HG03432 (cell line): ENCODE measurements around the gene CASP12.

Experiments used
- ATAC-seq: cut with Tn5 transposase; IDR thresholded peaks from one replicate; pipeline ENCODE4 v1.9.1; 2021; ENCODE audit warnings: mild to moderate bottlenecking, moderate library complexity; ENCODE audit not compliant: unreplicated experiment

CASP12 gene

DNA sequence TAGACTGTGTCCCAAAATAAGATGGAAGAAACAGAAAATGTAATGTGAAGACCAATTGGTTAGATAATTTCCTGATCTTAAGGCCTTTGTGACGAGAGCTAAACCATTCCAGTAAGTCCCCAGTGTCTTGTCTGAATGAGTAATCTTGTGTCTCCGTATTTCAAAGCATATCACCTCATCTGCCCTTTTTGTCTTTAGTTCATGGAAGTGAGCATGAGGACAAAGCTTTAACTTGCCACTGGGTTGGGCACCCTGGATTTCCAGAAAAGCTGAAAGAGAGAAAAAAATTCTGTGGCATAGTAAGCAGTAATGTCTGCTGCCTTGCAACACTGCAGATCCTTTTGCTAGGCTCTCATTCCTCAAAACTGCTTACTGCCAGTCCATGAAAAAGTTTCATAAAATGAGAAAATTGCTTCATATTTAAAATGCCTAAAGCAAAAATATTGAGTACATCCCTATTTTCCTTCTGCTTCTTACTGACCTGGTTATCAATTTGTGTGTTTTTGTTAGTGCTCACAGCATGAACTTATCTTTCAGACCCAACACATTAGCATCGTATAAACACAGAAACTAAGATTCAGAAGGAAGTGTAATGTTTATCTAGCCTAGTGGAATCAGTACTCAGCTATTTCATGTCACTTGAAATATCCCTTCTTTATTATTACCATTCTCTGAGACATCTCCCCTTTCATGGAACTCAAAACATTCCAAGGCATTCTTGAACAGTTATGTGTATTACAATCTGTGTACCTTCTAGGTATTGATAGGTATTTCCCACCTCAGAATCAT is 5.3 kb downstream of the CASP12 start:
- ATAC-seq, result no peak

DNA sequence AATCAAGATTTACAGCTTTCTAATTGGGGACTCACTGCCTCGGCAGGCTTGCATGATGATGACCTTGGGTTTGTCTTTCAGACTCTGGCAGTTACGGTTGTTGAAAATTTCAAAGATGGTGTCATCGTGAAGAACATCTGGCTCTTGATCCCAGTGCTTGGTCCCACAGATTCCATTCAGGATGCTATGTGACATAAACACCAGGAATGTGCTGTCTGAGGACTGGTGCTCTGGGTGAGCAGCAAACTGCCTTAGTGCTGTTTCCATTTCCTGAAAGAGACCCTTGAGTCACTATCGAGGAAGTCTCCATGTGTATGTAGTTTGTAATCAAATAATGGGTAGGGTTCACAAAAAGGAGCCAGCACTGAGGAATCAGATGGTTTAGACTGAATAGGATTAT is 7.1 kb downstream of the CASP12 start:
- no peak for ATAC-seq

DNA sequence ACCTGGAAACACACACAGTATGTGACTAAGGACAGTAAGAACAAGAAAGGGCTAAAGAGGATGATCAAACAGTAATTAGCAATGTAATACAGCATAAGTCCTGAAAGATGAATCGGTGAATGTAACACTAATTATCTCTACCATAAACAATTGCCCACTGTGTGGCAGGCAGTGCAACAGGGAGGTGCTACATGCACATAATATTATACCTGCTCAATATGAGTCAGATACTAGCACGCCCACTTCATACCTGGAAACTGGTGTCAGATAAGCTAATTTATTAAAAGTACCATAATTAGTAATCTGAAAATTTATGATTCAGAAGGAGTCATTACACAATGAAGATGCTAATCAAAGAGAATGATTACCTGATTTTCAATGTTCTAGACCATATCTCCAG is 14.9 kb downstream of the CASP12 start:
- no peak for ATAC-seq

DNA sequence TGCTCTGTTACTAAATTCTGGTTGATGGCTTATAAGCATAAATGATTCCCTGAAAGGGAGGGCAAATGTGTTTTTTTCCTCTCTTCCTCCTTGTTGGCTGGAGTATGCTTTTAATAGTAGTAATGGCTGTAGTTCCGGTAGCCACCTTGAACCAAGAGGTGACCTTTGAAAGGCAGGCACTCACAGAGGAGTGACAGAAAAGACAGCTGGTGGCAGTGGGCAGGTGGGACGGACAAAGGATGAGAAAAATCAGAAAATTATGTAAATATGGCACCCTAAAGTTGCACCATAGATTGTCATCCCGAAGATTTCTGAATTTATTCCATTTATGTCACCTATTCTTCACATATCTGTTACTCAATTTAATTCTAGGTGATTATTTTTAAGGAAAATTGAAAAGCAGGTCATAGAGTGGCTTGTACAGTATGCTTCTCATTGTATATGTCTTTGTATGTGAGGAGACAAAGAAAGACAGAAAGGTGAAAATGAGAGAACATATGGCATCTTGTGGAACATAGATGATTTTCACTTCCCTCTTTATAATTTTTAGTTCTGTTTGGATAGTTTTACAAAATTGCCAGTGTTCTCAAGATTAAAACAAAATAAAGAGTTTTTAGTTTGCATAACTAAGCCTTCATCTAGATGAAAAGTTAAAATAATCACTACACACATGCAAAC is 17.0 kb downstream of the CASP12 start:
- peak; percentile 57 for ATAC-seq

DNA sequence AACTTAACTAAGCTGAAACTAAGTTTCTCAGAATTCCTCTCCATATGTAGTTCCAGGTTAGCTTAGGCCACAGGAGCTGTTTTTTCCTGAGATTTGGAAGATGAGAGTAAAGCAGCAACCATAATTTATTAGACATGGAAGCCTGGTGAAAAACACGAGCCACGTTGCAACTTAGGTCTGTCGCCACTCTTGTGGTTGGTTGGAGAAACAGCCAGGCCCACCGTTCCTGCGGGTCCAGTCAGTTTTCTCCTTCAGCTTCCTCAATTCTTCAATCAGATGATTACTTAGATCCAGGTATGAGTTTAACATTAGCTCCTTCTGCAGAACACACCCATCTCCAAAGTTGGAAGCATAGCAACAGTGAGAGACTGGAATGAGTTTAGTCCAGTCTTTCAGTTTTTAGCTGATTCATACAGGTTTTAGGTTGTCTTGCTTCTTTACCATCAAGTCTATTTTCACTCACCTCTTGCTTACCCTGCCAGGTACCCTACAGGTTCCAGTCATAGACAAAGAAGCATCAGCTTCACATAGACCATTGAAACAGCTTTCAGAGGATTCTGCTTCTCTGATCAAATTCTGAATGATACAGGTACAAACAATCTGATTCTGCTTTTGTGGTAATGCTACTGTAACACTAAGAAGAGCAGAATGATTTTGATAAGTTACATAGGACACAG is 18.6 kb downstream of the CASP12 start:
- ATAC-seq, result no peak

DNA sequence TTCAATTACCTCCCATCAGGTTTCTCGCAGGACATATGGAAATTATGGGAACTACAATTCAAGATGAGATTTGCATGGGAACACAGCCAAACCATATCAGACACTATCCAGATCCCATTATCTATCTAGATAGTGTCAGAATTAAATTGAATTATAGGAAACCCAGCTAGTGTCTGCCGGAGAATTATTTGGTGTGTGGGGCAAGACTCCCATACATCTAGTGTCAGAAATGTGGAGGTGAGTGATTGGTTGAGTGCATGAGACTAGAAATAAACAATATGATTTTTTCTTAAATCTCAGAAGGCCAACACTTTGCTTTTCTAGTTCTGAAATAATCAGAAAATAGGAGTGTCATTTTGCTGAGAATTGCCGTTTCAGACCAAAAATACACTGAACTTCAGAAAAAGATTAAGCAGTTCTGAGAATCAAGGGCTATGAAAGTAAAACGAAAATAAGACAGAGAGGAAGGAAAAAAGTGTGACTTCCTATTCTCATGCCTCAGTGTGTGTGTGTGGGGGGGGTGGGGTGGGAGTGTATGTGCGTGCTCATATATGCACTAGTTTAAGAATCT is 21.3 kb downstream of the CASP12 start:
- ATAC-seq, result peak; percentile 58

DNA sequence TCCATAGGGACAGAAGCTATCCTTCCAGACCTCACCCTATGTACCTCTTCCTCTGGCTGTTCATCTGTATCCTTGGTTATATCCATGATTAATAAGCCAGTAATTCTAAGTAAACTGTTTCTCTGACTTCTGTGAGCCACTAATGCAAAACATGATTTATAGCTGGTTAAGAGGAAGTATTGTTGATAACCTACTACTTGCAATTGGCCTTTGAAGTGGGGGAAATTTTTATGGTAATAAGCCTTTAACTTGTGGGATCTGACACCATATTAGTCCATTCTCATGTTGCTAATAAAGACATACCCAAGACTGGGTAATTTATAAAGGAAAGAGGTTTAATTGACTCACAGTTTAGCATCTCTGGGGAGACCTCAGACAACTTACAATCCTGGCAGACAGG is 21.9 kb downstream of the CASP12 start:
- ATAC-seq, result no peak

DNA sequence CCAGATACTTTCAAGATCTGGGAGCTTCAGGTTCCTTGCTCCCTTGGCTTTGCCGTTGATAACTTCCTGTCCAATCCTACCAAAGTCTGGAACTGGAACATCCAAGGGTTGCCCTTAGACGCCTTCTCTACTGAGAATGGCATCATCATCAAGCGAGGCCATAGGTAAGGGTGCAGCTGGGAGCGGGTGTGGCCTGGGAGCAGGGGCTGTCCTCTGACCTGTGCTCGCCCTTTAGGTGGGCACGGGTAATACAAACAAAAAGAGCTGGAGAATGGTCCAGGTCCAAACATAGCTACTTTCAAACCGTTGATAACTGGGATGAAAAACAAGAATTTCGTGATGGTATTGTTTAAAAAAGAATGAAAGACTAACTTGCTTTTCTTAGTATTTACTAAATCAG is 25.0 kb downstream of the CASP12 start:
- ATAC-seq, result no peak

DNA sequence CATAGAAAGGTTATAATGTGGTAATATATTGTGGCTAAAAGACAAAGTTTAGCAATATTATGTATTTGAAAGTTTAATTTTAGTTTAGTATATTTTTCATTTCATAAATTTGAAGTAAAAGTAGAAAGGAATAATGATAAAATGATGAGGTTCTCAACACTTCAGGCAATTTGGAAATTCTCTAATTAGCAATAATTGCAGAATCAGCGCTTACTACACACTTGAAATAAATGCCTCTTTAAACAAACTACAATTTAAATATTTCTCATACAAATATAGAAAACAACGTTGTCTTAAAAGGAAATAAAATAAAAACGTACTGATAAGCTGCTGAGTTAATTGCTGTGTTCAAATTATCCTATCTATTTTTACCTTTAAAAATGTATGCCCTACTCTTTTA is 25.9 kb downstream of the CASP12 start:
- ATAC-seq, result no peak

DNA sequence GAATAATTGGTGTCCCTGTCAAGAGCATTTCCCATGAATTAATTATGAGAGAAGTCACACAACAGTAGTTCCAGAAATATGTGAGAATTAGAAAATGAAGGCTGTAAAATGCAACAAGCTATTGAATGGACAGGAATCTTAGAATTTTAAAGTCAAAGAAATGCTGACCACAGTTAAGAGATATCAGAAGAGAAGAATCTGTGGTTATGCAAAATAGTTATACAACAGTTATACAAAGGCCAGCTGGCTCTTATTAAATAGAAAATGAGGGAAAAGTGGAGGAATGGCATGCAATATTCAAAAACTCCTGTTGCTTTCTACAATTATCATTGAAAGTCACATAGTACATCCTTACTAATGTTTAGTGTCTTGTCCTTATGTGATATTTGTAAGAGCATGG is 27.4 kb downstream of the CASP12 start:
- no peak for ATAC-seq

DNA sequence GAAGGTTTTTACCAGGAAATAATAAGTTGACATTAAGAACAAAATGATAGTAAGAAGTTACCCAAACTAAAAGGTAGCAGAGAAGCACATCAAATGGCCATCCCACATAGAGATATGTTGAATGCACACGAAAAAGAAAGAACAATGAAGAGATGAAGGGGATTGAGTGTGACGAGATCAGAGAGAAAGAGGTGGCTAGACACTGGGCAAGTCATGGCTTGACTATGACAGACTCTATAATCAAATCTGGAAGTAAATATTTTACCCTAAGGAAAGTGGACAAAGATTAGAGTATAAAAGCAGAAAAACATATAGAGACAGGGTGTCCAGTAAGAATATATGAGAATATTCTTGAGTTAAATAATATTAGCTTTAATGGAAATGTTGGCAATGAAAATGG is 31.4 kb downstream of the CASP12 start:
- ATAC-seq, result no peak

DNA sequence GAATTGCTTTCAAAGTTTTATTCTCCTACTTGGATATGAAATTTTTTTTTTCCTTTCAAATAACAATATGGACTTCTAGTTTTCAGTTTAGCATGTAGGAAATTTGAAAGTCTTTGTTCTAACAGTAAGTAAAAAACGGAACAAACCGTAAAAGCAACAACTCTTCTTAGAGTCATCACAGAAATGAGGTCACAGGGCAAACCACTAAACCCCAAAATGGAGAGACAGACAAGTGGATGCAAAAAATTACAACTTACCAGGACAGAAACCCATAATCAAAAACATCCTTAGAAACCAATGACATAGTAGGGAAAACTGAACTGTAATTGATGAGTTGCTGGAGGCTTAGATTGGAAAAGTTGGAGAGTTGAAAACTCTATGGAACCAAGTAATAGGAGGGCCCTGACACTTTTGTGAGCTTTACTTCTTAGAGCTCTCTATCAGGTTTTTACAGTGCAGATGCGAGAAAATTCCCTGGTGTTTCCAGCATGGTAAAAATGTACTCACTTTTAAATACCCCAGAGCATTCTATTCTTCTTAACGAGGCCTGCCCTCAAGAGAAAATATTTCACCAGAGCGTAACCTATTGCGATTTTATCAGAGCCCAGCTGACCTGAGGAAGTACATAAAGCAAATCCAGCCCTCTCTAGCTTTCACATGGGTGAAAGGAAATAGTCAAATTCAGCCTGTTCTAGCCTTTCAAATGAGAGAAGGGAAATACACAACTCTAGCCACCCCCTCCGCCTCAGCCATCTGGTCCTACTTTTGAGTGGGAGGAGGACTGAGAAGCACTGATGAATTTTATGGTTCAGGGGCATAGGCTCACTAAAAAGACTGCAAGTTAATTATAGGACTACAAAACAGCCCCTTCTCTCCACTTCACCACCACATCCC is 39.1 kb downstream of the CASP12 start:
- peak; percentile 73 for ATAC-seq

DNA sequence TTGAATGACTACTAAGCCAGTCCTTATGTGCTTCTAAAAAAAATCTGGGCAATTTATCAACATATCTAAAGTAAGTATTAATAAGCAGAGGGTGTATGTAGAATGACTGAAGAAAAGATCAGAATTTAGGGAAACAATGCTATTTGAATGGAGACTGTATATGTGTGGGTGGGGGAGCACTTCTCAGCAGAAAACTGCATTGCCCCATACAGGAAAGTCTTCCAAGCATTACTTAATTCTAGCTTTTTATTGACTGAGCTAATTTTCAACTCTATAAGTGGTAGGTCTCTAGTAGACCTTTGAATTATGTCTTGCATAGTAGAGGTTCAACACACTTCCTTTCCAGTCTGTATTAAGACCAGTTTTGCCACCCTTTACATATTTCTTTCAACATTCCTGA is 41.7 kb downstream of the CASP12 start:
- ATAC-seq, result no peak

DNA sequence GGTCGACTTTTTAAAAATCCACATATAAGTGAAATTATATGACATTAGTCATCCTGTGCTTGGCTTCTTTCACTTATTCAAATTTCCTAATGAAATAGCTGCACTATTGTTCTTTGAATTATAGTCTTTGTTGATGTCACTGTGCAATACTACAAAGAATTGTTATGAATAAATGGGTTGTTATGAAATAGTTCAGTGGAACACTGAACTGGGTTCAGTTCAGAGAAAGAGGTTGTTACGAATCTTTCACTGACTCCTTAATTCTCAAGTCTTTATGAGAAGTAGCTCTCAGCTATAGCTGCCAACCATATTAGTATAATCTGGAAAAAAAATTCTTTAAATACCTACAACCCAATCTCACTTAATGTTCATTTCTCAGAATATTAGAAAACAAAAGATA is 42.3 kb downstream of the CASP12 start:
- no peak for ATAC-seq

DNA sequence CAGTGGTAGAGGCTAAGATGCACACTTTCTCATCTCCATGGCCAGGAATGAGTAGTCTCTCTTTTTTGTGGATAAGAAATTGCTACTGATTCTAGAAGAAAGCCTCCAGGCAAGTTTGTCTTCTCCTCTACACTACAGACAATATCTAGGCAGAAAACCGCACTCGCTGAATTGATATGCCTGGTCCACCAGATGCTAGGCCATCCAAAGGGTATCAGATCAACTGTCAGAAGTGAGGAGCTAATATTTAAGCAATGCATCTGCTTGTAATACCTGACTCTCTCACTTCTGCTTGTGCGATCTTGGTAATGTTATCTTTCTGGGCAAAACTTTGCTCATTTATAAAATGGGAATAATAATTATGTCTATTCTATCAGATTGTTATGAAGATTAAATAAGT is 45.0 kb downstream of the CASP12 start:
- ATAC-seq, result no peak

DNA sequence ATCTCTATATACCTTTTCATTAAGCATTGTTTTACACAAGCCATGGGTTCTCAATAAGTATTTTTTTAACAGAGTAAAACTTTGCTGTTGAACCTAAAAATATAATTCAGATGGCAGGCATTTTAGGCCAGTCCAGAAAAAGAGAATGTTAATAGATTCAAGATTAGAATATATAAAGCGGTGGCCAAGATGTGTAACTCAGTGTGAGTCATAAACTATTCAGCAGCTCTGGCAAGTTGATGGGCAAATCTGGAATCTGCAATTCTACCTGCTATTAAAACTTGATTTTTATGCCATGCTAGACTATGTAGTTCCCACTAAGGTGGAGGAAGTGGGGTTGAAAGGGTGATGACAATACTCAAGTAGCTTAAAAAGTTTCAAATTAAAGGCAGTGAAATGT is 45.4 kb downstream of the CASP12 start:
- ATAC-seq, result no peak

DNA sequence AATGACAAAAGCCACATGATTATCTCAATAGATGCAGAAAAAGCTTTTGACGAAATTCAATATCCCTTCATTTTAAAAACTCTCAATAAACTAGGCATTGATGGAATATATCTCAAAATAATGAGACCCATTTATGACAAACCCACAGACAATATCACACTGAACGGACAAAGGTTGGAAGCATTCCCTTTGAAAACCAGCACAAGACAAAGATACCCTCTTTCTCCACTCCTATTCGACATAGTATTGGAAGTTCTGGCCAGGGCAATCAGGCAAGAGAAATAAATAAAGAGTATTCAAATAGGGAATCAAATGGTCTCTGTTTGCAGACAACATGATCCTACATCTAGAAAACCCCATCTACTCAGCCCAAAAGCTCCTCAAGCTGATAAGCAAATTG is 52.0 kb downstream of the CASP12 start:
- no peak for ATAC-seq

DNA sequence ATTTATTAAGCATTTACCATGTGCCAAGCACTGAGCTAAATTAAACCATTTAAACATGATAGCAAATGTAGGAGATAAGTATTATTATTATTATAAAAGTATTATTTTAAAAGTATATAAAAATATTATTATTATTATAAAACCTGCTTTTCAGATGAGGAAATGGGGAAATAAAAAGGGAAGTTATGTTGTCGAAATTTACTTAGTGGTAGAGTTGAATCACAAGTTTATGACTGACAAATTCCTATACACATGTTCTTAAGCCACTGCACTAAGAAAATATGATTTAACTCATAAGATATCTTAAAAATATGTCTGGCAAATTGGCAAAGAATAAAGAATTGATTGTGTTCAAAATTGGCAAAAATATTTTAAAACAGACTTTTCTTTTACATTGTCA is 53.8 kb downstream of the CASP12 start:
- ATAC-seq, result no peak

DNA sequence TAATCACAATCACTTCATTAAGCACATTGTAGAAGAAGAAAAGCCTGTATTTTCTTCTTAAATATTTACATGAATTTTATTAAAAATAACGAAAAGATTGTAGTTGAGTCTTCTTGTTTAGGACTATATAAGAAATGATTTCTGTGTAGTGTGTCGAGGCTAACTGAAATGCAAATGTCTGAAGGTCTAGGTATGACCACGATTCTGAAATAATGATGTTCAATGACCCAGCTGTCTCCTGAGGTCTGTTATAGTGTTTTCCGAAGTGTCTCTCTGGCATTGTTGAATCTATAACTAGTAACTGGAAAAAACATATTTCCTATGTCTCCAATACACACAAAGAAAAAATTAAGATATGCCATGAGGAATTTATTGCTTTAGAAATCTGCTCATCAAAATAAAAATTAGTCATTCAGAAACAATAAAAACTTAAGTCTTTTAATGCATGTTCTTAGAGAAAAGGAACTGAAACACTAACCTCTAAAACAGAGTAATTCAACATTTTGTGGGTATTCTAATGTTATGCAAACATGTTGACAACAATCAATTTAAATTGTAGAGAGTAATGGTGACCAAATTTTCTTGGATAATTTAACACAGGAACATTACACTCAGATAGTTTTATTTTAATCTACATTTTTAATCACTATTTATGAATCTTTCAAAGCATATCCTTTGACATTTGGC is 55.0 kb downstream of the CASP12 start:
- ATAC-seq, result no peak

DNA sequence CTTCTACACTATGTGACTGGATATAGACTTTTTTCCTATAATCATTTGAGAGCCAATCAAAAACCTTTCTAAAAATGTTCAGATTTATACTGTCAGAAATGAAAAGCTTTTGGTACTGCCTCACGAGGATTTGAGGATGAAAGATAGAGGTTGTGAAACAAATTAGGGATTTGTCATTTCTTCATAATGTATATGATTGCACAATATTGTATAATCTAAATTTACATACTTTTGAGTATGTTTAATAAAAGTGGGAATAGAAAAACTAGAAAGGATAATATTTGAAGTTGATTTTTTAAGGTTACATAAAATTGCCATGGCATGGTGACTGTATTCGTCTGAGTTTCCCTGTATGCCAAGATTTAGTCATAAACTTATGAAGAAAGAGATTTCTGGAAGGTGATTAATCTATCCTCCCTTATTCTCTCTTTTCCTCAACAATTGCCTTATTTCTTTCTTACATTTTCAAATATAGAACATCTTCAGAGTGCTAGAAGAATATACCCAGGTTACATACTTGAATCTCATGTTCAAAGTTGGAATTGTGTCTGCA is 56.2 kb downstream of the CASP12 start:
- ATAC-seq, result no peak
